ENCODE data around the gene GNAO1. TPM values are rescaled to one million over a fixed set of nuclear protein-coding genes. Genes with fewer than 3 reads are reported as not detected.

GNAO1 gene
- total RNA-seq, 1 donor, result under 0.01 TPM

DNA sequence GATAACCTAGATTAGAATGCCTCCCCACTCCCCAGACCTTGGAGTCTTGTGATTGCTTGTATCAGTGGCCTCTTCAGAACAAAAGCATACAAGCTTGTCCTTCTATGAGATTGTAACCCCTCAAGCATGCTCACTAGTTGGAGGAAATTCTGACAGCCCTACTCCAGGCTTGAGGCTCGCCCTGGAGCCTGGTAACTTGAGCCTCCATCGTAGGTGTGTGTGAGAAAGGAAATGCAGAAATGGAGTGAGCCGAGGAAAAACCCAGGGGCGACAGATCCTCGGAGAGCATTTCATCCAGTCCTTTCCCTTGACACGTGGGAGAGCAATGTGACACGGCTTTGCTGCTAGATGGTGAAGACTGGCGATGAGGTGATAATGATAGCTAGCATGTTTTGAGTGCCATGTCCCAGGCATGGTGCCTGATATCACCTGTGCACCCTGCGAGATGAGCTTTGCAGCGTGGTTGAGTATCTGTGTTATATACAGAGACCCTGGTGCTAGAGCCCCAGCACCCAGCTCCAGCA, 31.2 kb downstream of the GNAO1 start:
- no peak for DNase-seq (ENCODE audit: low read depth)
- no peak overlapping the region for H3K4me3 ChIP-seq (ENCODE audit: low read depth, low read length)

DNA sequence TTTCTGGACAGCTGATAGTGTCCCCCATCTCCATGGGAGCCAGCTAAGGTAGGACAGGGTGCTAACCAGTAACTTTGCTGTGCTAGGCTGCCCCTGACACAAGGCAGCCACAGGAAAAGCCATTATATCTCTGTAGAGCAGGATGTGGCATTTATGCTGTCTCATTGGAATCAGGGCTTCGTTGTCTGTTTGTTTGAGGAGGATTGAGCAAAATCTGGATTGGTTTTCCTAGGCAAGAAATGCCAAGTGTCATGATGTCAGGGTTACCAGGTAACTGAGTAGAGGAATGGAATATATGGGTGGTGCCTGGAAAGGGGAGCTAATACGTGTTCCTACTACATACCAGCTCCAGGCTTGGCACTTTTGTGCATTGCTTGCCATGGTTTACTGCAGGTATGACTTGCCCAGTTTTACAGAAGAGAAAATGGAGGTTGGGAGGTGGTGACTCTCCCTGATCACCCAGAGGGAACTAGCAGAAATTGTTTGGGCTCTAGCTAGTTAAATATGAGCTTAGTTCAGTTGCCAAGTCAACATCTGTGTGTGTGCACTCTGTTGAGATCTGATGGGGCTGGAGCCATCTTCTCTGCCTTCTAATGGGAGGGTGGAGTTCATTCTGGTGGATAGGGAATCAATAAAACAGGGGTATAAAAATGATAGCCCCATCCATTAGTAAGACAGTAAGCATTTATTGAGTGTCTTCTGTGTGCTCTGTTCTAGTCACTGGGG, 33.9 kb downstream of the GNAO1 start:
- no peak overlapping the region for H3K4me3 ChIP-seq (ENCODE audit: low read depth, low read length)
- no peak for DNase-seq (ENCODE audit: low read depth)
- TF ChIP-seq, protein P1, sequence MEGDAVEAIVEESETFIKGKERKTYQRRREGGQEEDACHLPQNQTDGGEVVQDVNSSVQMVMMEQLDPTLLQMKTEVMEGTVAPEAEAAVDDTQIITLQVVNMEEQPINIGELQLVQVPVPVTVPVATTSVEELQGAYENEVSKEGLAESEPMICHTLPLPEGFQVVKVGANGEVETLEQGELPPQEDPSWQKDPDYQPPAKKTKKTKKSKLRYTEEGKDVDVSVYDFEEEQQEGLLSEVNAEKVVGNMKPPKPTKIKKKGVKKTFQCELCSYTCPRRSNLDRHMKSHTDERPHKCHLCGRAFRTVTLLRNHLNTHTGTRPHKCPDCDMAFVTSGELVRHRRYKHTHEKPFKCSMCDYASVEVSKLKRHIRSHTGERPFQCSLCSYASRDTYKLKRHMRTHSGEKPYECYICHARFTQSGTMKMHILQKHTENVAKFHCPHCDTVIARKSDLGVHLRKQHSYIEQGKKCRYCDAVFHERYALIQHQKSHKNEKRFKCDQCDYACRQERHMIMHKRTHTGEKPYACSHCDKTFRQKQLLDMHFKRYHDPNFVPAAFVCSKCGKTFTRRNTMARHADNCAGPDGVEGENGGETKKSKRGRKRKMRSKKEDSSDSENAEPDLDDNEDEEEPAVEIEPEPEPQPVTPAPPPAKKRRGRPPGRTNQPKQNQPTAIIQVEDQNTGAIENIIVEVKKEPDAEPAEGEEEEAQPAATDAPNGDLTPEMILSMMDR (IDR thresholded peaks at IDR 0.05; ENCODE audit: insufficient read depth, low read depth, low read length), result no peak

More for the DNA sequence above, 31.2 kb downstream of the GNAO1 start:
- TF ChIP-seq, protein P1 (IDR thresholded peaks at IDR 0.05; ENCODE audit: insufficient read depth, low read depth, low read length), result no peak

DNA sequence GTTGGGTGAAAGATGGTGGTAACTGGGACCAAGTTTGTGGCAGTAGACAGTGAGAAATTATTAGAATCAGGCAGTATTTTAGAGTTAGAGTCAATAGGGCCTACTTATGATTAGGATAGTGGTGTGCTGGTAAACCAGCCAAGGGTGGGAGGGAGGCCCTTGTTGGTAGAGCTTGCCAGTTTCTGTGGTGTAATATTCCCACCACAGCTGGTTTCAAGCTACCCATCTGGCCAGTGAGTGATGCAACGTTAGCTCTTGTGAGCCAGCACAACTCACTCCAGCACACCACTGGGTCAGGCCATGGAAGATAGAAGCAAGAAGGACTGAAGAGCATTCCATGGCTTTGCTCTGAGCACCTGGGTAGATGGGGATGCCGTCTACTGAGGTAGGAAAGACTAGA, 34.9 kb downstream of the GNAO1 start:
- H3K4me3 ChIP-seq (ENCODE audit: low read depth, low read length), result no peak overlapping the region
- TF ChIP-seq, protein P1 (IDR thresholded peaks at IDR 0.05; ENCODE audit: insufficient read depth, low read depth, low read length), result no peak
- no peak for DNase-seq (ENCODE audit: low read depth)

DNA sequence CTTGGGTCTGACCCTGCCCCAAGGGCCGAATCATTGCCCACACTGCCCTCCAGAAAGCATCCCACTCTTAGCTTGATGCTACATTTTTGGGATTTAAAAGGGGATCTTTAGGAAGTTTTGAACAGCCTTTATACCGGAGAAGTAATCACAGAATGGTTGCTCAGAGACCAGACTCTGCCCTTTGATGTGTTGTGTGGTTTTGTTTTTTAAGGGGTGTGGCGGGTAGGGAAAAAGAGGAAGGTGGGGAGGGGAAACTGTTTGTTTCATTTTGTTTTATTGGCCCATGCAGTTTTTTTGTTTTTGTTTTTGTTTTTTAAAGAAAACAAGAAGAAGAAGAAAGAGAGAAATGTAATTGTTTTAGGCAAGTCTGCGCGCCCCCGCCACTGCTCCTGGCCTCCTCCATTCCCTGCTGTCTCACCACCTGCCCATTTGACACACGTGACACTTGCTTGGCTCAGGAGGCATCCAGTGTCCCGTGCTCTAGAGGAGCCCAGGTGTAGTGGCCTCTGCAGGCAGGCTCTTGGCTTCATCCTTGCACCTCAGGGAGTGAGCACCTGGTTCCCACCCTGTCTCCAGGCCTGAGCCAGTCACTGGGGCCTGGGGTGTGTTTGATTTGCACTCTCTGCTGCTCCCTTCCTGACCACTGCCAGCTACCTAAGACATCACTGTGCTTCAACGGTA, 35.7 kb downstream of the GNAO1 start:
- TF ChIP-seq, protein P1 (IDR thresholded peaks at IDR 0.05; ENCODE audit: insufficient read depth, low read depth, low read length), result no peak
- H3K4me3 ChIP-seq (ENCODE audit: low read depth, low read length), result no peak overlapping the region
- DNase-seq (ENCODE audit: low read depth), result no peak

DNA sequence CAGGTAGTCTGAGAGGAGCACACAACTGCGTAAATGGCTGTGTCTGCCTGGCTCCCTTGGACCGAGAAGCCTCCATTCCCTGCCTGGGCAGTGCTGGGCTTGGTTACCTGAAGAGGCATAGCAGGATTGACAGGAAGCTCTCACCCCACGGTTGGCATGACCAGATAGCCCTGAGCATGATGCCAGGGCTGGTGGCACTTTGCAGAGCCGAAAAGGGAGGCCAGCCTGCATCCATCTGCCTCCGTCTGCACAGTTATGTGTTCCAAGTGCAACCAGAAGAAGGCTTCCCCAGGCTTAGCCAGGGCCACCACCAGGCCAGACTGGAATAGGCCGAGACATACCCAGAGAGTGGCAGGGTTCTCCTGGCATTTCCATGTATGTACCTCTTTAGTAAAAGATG, 36.6 kb downstream of the GNAO1 start:
- no peak for DNase-seq (ENCODE audit: low read depth)
- TF ChIP-seq, protein P1 (IDR thresholded peaks at IDR 0.05; ENCODE audit: insufficient read depth, low read depth, low read length), result no peak
- no peak overlapping the region for H3K4me3 ChIP-seq (ENCODE audit: low read depth, low read length)

DNA sequence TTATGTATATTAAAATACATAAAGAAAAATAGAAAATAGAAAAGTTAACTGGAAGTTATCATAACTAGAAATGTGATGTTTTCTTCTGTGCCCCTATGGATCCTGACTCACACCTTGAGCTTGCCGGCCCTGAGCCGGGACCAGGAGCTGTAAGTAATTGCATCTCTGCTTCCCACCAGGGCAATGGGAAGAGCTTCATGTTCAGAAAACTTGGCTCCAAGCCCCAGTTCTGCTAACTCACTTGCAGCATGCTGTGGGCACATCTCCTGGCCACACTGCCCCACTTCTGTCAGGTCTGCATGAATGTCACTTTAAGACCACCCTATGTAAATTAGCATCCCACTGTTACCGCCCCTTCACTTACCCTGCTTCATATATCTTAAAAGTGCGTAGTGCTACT, 37.2 kb downstream of the GNAO1 start:
- no peak for DNase-seq (ENCODE audit: low read depth)
- no peak overlapping the region for H3K4me3 ChIP-seq (ENCODE audit: low read depth, low read length)
- TF ChIP-seq, protein P1 (IDR thresholded peaks at IDR 0.05; ENCODE audit: insufficient read depth, low read depth, low read length), result no peak

All from fibroblast of villous mesenchyme (primary cell).